ENCODE data around the gene RMC1.

Gene RMC1

GRCh38 chr18:23530195-23530594, 26.9 kb downstream of the RMC1 start:
- TF ChIP-seq CREB1 (IDR thresholded peaks at IDR 0.05; ENCODE audit: low read depth) = no peak

- TF ChIP-seq TAF1 (IDR thresholded peaks at IDR 0.05; ENCODE audit: low read depth) (no peak), TEAD4 (IDR thresholded peaks at IDR 0.05) (no peak), RAD21 (IDR thresholded peaks at IDR 0.05; ENCODE audit: low read depth) (no peak), CREB1 (IDR thresholded peaks at IDR 0.05; ENCODE audit: low read depth) (no peak), YY1 (IDR thresholded peaks at IDR 0.05; ENCODE audit: low read depth) (no peak), TCF12 (IDR thresholded peaks at IDR 0.05; ENCODE audit: low read depth) (no peak), ZBTB7A (IDR thresholded peaks at IDR 0.05; ENCODE audit: low read depth) (no peak), NFIC (IDR thresholded peaks at IDR 0.05) (no peak), EGR1 (IDR thresholded peaks at IDR 0.05) (no peak), CEBPB (IDR thresholded peaks at IDR 0.05) (no peak), MAX (IDR thresholded peaks at IDR 0.05) (no peak), REST (IDR thresholded peaks at IDR 0.05; ENCODE audit: low read depth) (no peak)
Observed at GRCh38 chr18:23531912-23532311, 28.6 kb downstream of the RMC1 start.

- TF ChIP-seq TCF12 (IDR thresholded peaks at IDR 0.05; ENCODE audit: low read depth) (no peak), CREB1 (IDR thresholded peaks at IDR 0.05; ENCODE audit: low read depth) (no peak), EGR1 (IDR thresholded peaks at IDR 0.05) (no peak), NFIC (IDR thresholded peaks at IDR 0.05) (no peak), TAF1 (IDR thresholded peaks at IDR 0.05; ENCODE audit: low read depth) (no peak), FOXM1 (IDR thresholded peaks at IDR 0.05; ENCODE audit: borderline replicate concordance, low read depth) (no peak), EP300 (IDR thresholded peaks at IDR 0.05; ENCODE audit: borderline replicate concordance) (no peak), RAD21 (IDR thresholded peaks at IDR 0.05; ENCODE audit: low read depth) (no peak)
Observed at GRCh38 chr18:23532848-23533247, 29.5 kb downstream of the RMC1 start.

- TF ChIP-seq TEAD4 (IDR thresholded peaks at IDR 0.05) (no peak), RAD21 (IDR thresholded peaks at IDR 0.05; ENCODE audit: low read depth) (no peak), YY1 (IDR thresholded peaks at IDR 0.05; ENCODE audit: low read depth) (no peak), MAX (IDR thresholded peaks at IDR 0.05) (no peak), TAF1 (IDR thresholded peaks at IDR 0.05; ENCODE audit: low read depth) (no peak), EGR1 (IDR thresholded peaks at IDR 0.05) (no peak), FOXM1 (IDR thresholded peaks at IDR 0.05; ENCODE audit: borderline replicate concordance, low read depth) (no peak), CREB1 (IDR thresholded peaks at IDR 0.05; ENCODE audit: low read depth) (no peak), REST (IDR thresholded peaks at IDR 0.05; ENCODE audit: low read depth) (no peak), TCF12 (IDR thresholded peaks at IDR 0.05; ENCODE audit: low read depth) (no peak), ZBTB7A (IDR thresholded peaks at IDR 0.05; ENCODE audit: low read depth) (no peak), USF1 (IDR thresholded peaks at IDR 0.05) (no peak), EP300 (IDR thresholded peaks at IDR 0.05; ENCODE audit: borderline replicate concordance) (no peak), NFIC (IDR thresholded peaks at IDR 0.05) (no peak), CEBPB (IDR thresholded peaks at IDR 0.05) (no peak)
Observed at GRCh38 chr18:23534276-23534675, 31.0 kb downstream of the RMC1 start.

GRCh38 chr18:23536204-23536603, 32.9 kb downstream of the RMC1 start:
- TF ChIP-seq TEAD4 (IDR thresholded peaks at IDR 0.05) = no peak
- no peak for TF ChIP-seq CREB1 (IDR thresholded peaks at IDR 0.05; ENCODE audit: low read depth)
- TF ChIP-seq YY1 (IDR thresholded peaks at IDR 0.05; ENCODE audit: low read depth) = no peak
- no peak for TF ChIP-seq EP300 (IDR thresholded peaks at IDR 0.05; ENCODE audit: borderline replicate concordance)
- no peak for TF ChIP-seq NFIC (IDR thresholded peaks at IDR 0.05)
- no peak for TF ChIP-seq MAX (IDR thresholded peaks at IDR 0.05)
- TF ChIP-seq REST (IDR thresholded peaks at IDR 0.05; ENCODE audit: low read depth) = no peak
- TF ChIP-seq USF1 (IDR thresholded peaks at IDR 0.05) = no peak
- no peak for TF ChIP-seq RAD21 (IDR thresholded peaks at IDR 0.05; ENCODE audit: low read depth)
- no peak for TF ChIP-seq TAF1 (IDR thresholded peaks at IDR 0.05; ENCODE audit: low read depth)
- no peak for TF ChIP-seq FOXM1 (IDR thresholded peaks at IDR 0.05; ENCODE audit: borderline replicate concordance, low read depth)
- no peak for TF ChIP-seq ZBTB7A (IDR thresholded peaks at IDR 0.05; ENCODE audit: low read depth)
- TF ChIP-seq CEBPB (IDR thresholded peaks at IDR 0.05) = no peak
- TF ChIP-seq TCF12 (IDR thresholded peaks at IDR 0.05; ENCODE audit: low read depth) = no peak
